Heart right ventricle (tissue), 16 donors: Measurements from ENCODE around the gene SYNJ2. TPM values are rescaled to one million over a fixed set of nuclear protein-coding genes. Genes with fewer than 3 reads are reported as not detected.

Source experiments
- ATAC-seq, 8 donors: fragments of 200-7000 bp; cut with Tn5 transposase; one replicate each; pipeline ENCODE4 v1.9.1; 2020; ENCODE audit warnings: mild to moderate bottlenecking in 8 of 8, moderate library complexity in 8 of 8, moderate number of reproducible peaks in 1 of 8
- DNase-seq, 2 donors: peaks; one replicate each; pipeline ENCODE4 v3.0.0-alpha.2; 2020
- H3K27ac ChIP-seq, 10 donors: fragments of 200-600 bp; sonication (generic) in 2 of 10; one replicate each; pipeline versions ENCODE4 v1.5.0 to v1.8.0; 2020 to 2022; ENCODE audit warnings: mild to moderate bottlenecking in 3 of 10
- H3K27me3 ChIP-seq, 7 donors: fragments of 200-600 bp; one replicate each; pipeline ENCODE4 v1.8.0; 2021 to 2022; ENCODE audit warnings: mild to moderate bottlenecking in 2 of 7
- H3K36me3 ChIP-seq, 9 donors: fragments of 200-600 bp; sonication (generic) in 1 of 9; one replicate each; pipeline versions ENCODE4 v1.5.0 to v1.8.0; 2020 to 2022; ENCODE audit warnings: mild to moderate bottlenecking in 2 of 9
- H3K4me1 ChIP-seq, 9 donors: fragments of 200-600 bp; sonication (generic) in 1 of 9; one replicate each; pipeline versions ENCODE4 v1.5.0 to v1.8.0; 2020 to 2022; ENCODE audit warnings: mild to moderate bottlenecking in 4 of 9
- H3K4me3 ChIP-seq, 10 donors: fragments of 200-600 bp; sonication (generic) in 2 of 10; one replicate each; pipeline versions ENCODE4 v1.5.0 to v1.8.0; 2020 to 2022; ENCODE audit warnings: mild to moderate bottlenecking in 7 of 10, moderate library complexity in 2 of 10
- H3K9me3 ChIP-seq, 11 donors: fragments of 200-600 bp in 10 of 11; sonication (generic) in 2 of 11; one replicate each; pipeline versions ENCODE4 v1.5.0 to v1.8.0; 2013 to 2022; ENCODE audit warnings: mild to moderate bottlenecking in 2 of 11, control low read depth in 1 of 11, moderate library complexity in 1 of 11
- CTCF ChIP-seq, 9 donors: fragments of 200-600 bp; sonication (generic) in 2 of 9; IDR thresholded peaks; one replicate each; pipeline versions ENCODE4 v1.5.0 to v1.8.0; 2021 to 2022; ENCODE audit warnings: antibody characterized with exemption in 9 of 9, mild to moderate bottlenecking in 5 of 9, moderate library complexity in 1 of 9
- WGBS, 2 donors: extraction: QIAGEN DNeasy Blood & Tissue Kit; methylation state at CpG; one replicate each; pipeline ENCODE4 v1.1.7; 2013; ENCODE audit warnings: inconsistent platforms in 1 of 2; 5-methylcytosine and 5-hydroxymethylcytosine counted together
- intact Hi-C, 10 donors: fragments of 100-400 bp; cut with DNase I; formaldehyde crosslinking; loops; one replicate each; pipeline versions ENCODE4 v1.11.1 to v1.14.2; 2022
- polyA plus RNA-seq, 2 donors: library from polyadenylated mRNA; stranded (reverse); fragments of 200-250 nt; gene quantifications; one replicate each; pipeline ENCODE4 v1.2.3, GENCODE V29; 2013
- total RNA-seq, 10 donors: library from RNA; stranded (reverse); fragmentation: NEBNext Ultra II Directional in 3 of 10; extraction: Animal tissue kit (Norgen Biotek cat#: 25700) in 3 of 10; gene quantifications; one replicate each; pipeline versions ENCODE4 v1.2.1 to v1.2.4, GENCODE V29; 2021 to 2023
- donor health status: Arrhythmogenic right ventricular cardiomyopathy.
- donor health status: ischemic (EF 13 %, LVEDD 7.1; RV severe dilation, severe dysfunction).
- donor health status: healthy with polysubstance abuse.
- donor health status: DM: no; HTN: yes; CAD: no.
- donor health status: DM: no; HTN: no; CAD: no.
- donor health status: ischemic (EF 25% LVEDD 6.9; RV normal size, moderate dysfunction).
- donor health status: ischemic (EF 25% LVEDD 5.7; RV mildly dilated, moderate dysfunction).
- donor health status: healthy.
- donor health status: DM: yes; HTN: yes; CAD: no.
- donor health status: Ischemic cardiomyopathy.
- donor health status: ischemic (EF 35%, LVEDD 5.7; RV mildly dilated, moderate dysfunction).
- donor health status: nonischemic (EF 11% LVEDD 7.7; RV severe dilation, severe dysfunction).
- donor health status: DM: yes; HTN: yes; CAD: no.
- donor health status: PGD.
- donor health status: ischemic (EF 29% LVEDD 5.4; RV normal size, mild dysfunction).
- donor health status: nonischemic (EF 23%, LVEDD 6.1; RV moderate dilation, normal function).

The SYNJ2 gene
- total and polyA plus RNA-seq, 12 donors, result 14.0 to 27.8 (median 19.0) TPM

- DNase-seq (no peak), ATAC-seq (no peak)
- WGBS, 2 donors, result 88% methylated on average over 7 of the region's 7 CpGs
- Histone ChIP-seq H3K4me3 (no peak overlapping the region), H3K4me1 (peaks cover 10 to 36% (median 24%) of the 10 kb centered on the region in 9 donors), H3K9me3 (no peaks in the 10 kb centered on the region), H3K36me3 (no peaks in the 10 kb centered on the region), H3K27me3 (no peaks in the 10 kb centered on the region), H3K27ac (no peak overlapping the region)
- no peak for TF ChIP-seq CTCF (IDR thresholded peaks at IDR 0.05)
- intact Hi-C loops, result no loop called here
Observed at GRCh38 chr6:157994125-157994795, 12.6 kb downstream of the SYNJ2 start.

DNA sequence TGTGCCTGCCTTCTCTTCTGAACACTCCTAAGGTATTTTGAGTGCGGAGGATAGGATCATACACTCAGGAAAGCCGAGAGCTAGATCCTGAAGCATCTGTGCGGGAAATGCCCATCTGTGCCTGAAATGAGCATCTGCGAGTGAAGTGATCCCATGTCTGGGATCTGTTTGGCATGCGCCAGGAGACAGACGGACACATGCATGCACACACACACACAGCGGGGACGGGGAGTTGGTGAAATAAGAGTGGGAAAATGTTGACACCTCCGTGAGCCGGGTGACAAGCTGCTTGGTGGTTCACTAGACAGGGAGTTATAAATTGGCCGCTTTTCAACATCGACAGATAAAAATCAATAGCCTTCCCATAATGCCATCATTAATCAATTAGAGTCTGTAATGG, 13.8 kb downstream of the SYNJ2 start:
- ATAC-seq, result no peak
- intact Hi-C loops, result no loop called here
- WGBS, 2 donors, result 96 to 97% methylated on average over 12 of the region's 12 CpGs
- TF ChIP-seq CTCF (IDR thresholded peaks at IDR 0.05), result no peak
- DNase-seq, result no peak
- no peaks in the 10 kb centered on the region for H3K9me3 ChIP-seq
- H3K4me3 ChIP-seq, result no peak overlapping the region
- H3K4me1 ChIP-seq, result peaks cover 8 to 35% (median 24%) of the 10 kb centered on the region in 9 donors
- H3K36me3 ChIP-seq, result no peaks in the 10 kb centered on the region
- no peaks in the 10 kb centered on the region for H3K27me3 ChIP-seq
- no peak overlapping the region for H3K27ac ChIP-seq

DNA sequence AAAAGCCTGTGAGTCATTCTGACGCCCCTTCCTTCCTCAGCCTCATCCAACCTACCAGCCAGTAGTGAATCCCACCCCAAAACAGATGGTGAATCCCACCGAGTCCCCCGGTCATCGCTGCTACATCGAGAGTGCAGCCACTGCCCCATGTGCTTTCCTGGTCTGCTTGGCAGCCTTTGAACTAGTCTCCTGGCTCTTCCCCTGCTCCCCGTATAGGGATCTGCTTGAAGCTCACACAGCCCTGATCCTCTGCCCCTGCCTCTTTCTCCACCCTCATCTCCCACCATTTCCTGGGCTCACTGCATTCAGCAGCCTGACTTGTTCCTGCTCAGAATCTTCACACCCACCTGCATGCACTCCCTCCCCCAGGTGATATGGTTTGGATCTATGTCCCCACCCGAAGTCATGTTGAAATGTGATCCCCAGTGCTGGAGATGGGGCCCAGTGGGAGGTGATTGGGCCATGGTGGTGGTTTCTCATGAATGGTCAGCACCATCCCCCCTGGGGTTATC, 14.6 kb downstream of the SYNJ2 start:
- no peaks in the 10 kb centered on the region for H3K27me3 ChIP-seq
- DNase-seq (no peak), ATAC-seq (no peak)
- H3K27ac ChIP-seq, result no peak overlapping the region
- H3K36me3 ChIP-seq, result no peaks in the 10 kb centered on the region
- H3K4me1 ChIP-seq, result peaks cover 8 to 37% (median 20%) of the 10 kb centered on the region in 9 donors
- TF ChIP-seq CTCF (IDR thresholded peaks at IDR 0.05), result no peak
- no peaks in the 10 kb centered on the region for H3K9me3 ChIP-seq
- intact Hi-C loops, result no loop called here
- H3K4me3 ChIP-seq, result no peak overlapping the region
- 93 to 95% methylated on average over 7 of the region's 7 CpGs for WGBS, 2 donors

DNA sequence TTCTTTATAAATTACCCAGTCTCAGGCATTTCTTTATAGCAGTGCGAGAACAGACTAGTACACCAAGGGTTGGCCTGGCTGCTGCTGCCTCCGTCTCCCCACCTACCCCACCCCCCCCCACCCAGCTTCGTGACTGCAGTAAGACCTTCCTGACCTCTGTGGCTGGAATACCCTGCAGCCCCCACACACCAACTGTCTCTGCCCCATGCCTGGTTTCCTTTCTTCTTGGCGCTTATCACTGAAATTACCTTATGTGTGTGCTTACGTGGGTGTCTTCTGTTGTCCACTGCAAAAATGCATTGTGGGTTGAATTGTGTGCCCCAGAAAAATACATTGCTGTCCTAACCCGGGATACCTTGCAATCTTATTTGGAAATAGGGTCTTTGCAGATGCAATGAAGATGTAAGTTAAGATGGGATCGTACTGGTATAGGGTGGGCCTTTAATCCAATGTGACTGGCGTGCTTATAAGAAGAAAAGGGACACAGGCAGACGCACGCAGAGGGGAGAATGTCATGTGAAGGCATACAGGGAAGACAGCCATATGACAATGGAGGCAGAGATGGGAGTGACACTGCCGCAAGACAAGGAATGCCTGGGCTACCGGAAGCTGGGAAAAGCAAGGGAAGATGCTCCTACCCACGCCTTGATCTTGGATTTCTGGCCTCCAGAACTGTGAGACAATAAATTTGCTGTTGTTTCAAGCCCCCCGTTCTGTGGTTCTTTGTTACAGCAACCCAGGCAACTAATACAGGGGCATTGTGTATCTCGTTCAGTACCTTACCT, 15.4 kb downstream of the SYNJ2 start:
- intact Hi-C loops, result no loop called here
- H3K27ac ChIP-seq, result no peak overlapping the region
- H3K4me1 ChIP-seq, result peaks cover 8 to 44% (median 22%) of the 10 kb centered on the region in 9 donors
- no peaks in the 10 kb centered on the region for H3K36me3 ChIP-seq
- no peak overlapping the region for H3K4me3 ChIP-seq
- no peak for TF ChIP-seq CTCF (IDR thresholded peaks at IDR 0.05)
- no peaks in the 10 kb centered on the region for H3K27me3 ChIP-seq
- 94 to 95% methylated on average over 15 of the region's 15 CpGs for WGBS, 2 donors
- H3K9me3 ChIP-seq, result no peaks in the 10 kb centered on the region
- no peak for DNase-seq
- ATAC-seq, result no peak
